GM13976 (cell line): ENCODE results near the gene ERGIC1.

Experiments
- DNase-seq: peaks from one replicate; pipeline ENCODE4 v3.0.0; 2012; ENCODE audit warnings: low spot score
- in situ Hi-C: fragments of 300-500 bp; cut with MboI; formaldehyde crosslinking; loops from one replicate; pipeline ENCODE4 v1.12.0; 2022; ENCODE audit warnings: low sequenced_read_pairs, mixed read lengths, inconsistent platforms; ENCODE audit not compliant: unreplicated experiment
- TF ChIP-seq, protein P1 (sequence below): IDR thresholded peaks from 2 replicates; pipeline ENCODE4 v1.5.1; 2012; ENCODE audit warnings: borderline replicate concordance, mild to moderate bottlenecking; ENCODE audit not compliant: insufficient read depth; ENCODE audit errors: extremely low read depth, missing control alignments, control extremely low read depth

Gene ERGIC1

DNA sequence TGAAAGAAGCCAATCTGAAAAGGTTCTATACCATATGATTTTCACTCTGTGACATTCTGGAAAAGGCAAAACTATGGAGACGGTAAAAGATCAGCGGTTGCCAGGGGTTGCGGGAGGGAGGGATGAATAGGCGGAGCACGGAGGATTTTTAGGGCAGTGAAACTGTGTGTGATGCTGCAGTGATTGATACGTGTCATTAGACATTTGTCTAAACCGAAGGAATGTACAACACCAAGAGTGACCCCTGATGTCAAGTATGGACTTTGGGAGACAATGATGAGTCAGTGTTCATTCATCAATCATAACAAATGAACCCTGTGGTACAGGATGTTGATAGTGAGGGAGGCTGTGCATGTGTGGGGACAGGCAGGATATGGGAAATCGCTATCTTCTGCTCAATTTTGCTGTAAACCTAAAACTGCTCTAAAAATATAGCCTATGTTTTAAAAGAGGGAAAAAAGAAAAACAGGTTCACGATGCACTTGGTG is 34.4 kb downstream of the ERGIC1 start:
- in situ Hi-C loops: no loop called here
- TF ChIP-seq, protein P1, sequence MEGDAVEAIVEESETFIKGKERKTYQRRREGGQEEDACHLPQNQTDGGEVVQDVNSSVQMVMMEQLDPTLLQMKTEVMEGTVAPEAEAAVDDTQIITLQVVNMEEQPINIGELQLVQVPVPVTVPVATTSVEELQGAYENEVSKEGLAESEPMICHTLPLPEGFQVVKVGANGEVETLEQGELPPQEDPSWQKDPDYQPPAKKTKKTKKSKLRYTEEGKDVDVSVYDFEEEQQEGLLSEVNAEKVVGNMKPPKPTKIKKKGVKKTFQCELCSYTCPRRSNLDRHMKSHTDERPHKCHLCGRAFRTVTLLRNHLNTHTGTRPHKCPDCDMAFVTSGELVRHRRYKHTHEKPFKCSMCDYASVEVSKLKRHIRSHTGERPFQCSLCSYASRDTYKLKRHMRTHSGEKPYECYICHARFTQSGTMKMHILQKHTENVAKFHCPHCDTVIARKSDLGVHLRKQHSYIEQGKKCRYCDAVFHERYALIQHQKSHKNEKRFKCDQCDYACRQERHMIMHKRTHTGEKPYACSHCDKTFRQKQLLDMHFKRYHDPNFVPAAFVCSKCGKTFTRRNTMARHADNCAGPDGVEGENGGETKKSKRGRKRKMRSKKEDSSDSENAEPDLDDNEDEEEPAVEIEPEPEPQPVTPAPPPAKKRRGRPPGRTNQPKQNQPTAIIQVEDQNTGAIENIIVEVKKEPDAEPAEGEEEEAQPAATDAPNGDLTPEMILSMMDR: no peak
- no peak for DNase-seq

DNA sequence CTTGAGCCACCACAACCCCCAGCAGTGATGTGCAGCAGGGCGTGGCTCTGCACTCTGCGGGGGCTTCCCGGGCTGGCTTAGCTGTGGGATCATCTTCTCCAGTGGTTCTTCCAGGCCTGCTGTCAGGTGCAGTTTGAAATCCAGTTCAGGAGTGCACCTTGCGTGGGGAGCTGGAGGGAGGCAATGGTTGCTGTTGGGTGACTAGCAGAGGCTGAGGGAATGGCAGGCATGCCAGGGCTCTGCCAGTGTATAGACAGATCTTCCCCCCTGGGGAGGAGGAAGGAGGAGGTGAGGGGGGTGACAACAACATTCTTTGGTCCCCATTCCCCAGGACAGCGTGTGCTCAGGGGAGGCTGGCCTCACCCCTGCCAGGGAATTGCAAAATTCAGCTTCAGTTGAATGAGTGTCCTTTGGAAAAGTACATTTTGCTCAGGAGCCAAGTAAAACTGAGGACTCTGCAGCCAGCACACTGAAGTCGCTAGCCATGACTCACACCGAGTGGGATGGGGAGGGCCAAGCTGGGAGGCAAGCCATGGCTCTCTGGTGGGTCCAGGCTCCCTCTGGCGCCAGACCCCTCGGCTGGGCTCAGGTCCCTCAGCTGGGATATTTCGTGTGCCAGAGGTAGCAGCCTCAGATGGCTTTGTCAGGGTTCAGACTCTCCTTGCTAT is 35.0 kb downstream of the ERGIC1 start:
- TF ChIP-seq, protein P1: no peak
- in situ Hi-C loops: no loop called here
- no peak for DNase-seq

DNA sequence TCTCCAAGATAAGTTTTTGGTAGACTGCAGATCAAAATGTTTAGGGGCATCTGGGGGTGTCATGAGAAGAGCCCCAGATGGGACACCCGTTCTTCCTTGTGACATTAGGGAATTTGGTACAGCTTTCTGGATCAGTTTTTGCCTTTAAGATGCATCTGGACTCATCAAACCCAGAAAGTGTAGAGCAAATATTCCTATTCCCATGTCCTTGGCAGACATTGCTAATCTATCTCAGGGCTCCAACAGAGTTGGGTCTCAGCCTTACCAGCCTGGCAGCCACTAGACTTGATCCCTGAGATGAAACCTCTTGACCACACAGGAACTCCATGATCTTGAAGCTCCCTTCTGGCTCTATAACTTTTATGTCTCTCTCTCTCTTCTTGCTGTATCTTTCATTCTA is 35.6 kb downstream of the ERGIC1 start:
- TF ChIP-seq, protein P1: no peak
- in situ Hi-C loops: no loop called here
- no peak for DNase-seq

DNA sequence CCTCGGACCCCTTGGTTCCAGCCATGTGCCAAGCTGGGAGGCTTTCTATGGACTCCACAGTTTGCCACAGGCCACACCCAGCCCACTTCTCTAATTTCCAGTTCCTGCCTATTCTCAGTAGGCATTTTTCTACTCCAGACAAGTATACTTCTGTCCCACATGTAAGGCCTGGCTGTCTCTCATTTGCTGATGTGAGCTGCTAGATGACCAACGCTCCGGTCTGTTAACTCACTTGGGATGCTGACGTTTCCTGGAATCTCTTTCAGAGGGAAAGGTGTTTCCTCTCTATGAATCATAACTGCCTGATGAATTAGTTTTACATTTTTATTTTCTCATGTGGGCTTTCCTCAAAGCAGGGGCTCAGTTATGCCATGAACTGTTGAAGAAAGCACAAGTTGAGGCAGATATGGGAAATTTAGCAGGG is 36.3 kb downstream of the ERGIC1 start:
- TF ChIP-seq, protein P1: no peak
- in situ Hi-C loops: no loop called here
- no peak for DNase-seq

DNA sequence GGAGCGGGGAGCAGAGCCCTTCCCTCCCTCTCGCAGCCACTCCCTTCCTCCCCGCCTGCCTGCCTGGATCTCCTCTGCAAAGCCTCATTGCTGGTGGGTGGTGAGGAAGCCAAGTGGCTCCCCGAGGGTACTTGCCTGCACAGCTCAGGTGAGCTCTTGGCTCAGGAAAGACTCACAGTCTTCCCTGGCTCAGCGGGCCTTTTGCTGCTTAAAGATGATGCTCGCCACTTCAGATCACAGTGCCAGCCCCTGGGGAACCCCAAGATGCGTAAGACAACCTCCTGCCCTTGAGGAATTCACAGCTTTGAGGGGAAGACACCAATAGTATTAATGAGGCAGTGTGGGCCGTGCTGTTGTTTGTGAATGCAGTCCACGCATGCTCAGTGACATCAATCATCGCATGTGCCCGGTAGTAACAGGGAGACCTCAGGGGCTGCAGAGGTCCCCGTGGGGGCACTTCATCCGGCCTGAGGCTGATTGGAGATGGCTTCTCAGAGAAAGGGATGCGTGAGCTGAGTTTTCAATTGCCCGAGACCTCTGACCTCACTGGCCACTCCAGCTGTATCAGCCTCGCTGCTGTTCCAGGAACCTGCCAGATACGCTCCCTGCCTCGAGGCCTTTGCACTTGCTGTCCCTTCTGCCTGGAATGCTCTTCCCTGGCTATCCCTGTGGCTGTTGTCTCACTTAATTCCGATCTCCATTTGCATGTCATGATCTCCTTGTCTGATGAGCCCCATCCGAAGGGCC is 36.8 kb downstream of the ERGIC1 start:
- no peak for DNase-seq
- in situ Hi-C loops: no loop called here
- TF ChIP-seq, protein P1: no peak

DNA sequence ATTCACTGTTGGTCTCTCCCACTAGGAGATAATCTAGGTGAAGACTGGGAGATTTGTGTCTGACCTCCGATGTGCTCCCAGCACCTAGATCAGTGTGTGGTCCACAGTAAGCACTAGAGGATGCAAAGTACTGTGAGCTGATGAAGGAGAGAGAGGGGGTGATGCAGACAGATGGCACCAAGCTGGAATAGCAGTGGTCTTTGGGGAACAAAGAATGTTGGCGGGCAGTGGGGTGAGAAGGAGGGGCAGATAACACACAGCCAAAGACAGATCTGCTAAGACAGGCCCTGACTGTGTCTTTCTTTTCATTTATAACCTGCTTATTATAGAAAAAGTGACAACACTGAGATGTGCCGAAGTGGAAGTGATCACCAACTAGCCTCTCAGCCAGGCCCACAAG is 37.5 kb downstream of the ERGIC1 start:
- TF ChIP-seq, protein P1: no peak
- no peak for DNase-seq
- in situ Hi-C loops: no loop called here
